ENCODE results near the gene DAND5.

DNA sequence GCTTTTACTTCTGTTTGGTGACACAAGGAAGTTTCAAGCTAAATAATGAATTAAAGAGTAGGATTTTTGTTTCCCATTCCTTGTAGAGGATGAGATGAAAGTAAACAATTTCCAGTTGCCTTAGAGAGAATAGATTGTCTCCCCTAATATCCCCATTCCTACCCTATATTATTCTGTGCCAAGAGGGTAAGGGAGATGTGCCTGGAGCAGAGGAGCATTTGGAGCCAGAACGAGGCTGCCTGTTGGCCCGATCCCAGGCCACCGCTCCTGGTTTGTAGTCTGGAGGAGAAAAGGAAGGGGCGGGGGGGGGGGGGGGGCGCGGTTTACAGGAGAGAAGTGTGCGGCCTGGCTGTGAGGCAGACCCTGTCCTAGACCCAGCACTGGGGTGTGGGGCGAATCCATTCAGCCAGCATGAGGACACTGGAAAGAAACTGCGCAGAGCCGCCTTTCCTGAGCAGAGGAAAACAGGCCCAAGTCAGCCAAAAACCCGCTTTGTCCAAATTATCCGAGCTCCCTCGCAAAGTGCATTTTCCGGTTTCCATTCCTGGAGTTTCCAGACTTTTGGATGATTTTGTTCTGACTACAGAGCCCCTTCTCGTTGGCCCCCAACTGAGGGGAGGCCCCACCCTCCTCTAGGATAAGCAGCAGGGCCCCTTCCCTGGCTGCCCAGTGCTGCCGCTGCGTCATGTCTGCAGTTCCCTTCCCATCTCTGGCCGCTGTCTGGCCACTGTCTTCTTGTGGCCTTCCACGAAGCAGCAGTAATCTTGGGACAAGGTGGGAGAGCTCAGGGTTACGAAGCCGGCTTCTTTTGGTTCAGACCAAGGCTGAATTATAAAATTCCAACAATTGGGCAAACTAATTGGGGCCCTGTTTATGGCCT lies 48.9 kb downstream of the DAND5 start:
- TF ChIP-seq, protein P1, sequence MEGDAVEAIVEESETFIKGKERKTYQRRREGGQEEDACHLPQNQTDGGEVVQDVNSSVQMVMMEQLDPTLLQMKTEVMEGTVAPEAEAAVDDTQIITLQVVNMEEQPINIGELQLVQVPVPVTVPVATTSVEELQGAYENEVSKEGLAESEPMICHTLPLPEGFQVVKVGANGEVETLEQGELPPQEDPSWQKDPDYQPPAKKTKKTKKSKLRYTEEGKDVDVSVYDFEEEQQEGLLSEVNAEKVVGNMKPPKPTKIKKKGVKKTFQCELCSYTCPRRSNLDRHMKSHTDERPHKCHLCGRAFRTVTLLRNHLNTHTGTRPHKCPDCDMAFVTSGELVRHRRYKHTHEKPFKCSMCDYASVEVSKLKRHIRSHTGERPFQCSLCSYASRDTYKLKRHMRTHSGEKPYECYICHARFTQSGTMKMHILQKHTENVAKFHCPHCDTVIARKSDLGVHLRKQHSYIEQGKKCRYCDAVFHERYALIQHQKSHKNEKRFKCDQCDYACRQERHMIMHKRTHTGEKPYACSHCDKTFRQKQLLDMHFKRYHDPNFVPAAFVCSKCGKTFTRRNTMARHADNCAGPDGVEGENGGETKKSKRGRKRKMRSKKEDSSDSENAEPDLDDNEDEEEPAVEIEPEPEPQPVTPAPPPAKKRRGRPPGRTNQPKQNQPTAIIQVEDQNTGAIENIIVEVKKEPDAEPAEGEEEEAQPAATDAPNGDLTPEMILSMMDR (IDR thresholded peaks at IDR 0.05), result no peak
- TF ChIP-seq EZH2 (IDR thresholded peaks at IDR 0.05; ENCODE audit: borderline replicate concordance, insufficient read depth, low read depth, low read length, poor library complexity, severe bottlenecking), result no peak

All from B cell (primary cell).